ENCODE data around the gene TRPV4. TPM values are rescaled to one million over a fixed set of nuclear protein-coding genes. Genes with fewer than 3 reads are reported as not detected.
"Not testable (repeated sequence)": the region's sequence is repeated elsewhere in the genome, so short reads cannot be mapped to it uniquely, and the experiment has no call there.

Gene TRPV4
- polyA plus RNA-seq, 4 donors: 1.5 to 19.7 (median 10.0) TPM

DNA sequence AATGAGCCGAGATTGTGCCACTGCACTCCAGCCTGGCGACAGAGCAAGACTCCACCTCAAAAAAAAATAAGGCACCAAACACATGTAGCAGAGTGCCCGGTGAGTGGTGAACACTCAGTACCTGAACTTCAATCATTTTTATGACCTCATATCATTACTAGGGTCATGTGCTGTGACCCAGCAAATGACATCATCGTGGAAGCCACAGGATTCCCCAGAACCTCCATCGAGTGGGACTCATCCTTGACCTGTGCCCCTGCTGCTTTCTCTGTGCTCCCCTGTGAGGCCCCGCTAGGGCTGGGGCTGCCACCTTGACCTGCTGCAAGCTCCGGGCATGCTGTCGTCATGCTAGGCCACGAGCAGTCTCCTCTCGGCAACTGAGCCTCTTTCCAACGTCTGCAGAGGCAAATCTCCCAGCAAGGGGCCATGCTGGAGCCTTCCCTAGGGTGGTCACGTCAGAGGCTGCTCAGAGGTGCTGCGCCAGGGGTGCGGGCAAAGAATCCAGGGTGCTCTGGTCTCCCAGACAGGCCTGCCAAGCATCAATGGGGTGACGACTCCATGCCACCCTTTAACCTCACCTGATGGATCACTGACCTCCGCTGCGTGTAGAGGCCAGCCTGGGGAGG is 28.6 kb upstream of the TRPV4 start:
- DNase-seq (ENCODE audit: low read depth in 4 of 4, low spot score in 3 of 4): no peak

DNA sequence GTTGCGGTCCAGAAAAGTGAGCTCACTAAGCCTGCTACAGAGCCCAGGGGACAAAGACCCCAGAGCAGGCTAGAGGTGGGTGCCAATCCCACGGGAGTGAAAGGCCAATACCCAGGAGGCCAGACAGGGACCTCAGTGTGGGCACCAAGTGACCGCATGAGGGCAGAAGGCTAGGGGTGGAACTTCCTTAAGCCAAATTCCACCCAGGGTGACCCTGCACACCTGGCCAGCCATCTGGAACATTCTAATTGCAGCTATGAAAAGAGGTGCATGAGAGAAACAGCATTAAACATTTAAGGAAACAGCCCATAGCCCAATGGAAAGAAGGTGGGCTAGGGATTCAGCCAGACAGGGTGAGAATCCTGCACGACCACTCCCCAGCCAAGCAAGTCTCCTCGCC is 27.8 kb upstream of the TRPV4 start:
- DNase-seq (ENCODE audit: low read depth in 4 of 4, low spot score in 3 of 4): no peak

DNA sequence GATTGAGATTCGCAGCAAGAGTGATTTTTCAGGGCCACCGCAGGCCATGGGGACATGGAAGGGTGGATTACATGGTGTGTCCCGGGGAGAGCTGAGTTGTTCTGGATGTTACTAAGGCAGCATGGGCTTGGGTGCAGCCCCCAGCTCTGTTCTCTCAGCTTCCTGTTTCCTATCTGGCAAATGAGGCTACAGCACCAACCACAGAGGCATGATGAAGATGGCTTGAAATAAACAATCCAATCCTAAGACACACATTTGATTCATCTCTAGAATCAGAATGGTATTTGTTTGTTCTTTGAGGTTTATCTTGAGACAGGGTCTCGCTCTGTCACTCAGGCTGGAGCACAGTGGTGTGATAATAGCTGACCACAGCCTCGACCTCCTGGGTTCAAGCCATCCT is 25.6 kb upstream of the TRPV4 start:
- no peak for DNase-seq (ENCODE audit: low read depth in 4 of 4, low spot score in 3 of 4)

DNA sequence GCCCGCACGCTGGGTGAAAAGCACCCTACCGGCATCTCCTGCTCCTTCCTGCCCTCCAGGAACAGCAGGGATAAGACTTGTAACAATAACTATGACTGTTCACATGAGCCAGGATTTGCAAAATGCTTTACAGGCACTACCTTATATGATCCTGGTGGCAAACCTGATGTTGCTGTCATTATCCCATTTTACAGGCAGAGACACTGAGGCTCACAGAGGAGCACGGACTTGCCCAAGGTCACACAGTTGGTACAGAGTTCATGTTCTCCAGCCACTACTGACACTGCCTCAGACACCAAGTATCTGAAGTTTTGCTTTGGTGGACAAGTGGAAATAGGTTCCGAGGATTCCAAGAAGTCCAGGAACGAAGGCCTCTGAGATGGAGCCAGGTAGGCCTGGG is 24.5 kb upstream of the TRPV4 start:
- no peak for DNase-seq (ENCODE audit: low read depth in 4 of 4, low spot score in 3 of 4)

DNA sequence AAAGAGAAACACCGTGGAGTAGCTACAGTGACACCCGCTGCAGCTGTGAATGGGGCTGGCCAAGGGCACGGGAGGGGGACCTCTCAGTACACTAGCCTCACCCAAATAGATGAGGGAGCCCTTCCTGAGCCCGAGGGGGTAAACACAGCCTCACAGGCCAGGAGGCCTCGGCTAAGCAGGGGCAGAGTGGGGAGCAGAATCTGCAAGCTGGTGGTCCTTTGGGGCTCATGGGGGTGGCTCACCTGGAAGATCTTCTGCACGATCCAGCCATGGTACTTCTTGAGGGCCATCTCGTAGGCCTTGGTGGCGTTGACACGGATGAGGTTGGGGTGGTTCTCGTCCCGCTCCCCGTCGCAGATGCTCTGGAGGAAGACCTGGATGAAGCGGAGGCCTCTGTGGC is 22.2 kb upstream of the TRPV4 start:
- no peak for DNase-seq (ENCODE audit: low read depth in 4 of 4, low spot score in 3 of 4)

DNA sequence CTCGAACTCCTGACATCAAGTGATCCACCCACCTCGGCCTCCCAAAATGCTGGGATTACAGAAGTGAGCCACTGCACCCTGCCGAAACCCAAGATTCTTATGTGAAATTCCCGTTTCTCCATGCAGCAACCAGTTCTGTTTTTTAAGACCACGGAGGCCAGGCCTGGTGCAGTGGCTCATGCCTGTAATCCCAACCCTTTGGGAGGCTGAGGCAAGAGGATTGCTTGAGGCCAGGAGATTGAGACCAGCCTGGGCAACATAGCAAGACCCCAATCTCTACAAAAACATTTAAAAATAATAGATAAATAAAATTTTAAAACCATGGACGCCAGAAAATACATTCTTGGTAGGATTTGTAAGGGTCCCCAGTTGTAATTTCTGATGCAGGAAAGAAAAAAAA is 17.3 kb upstream of the TRPV4 start:
- DNase-seq (ENCODE audit: low read depth in 4 of 4, low spot score in 3 of 4): not testable (repeated sequence)

DNA sequence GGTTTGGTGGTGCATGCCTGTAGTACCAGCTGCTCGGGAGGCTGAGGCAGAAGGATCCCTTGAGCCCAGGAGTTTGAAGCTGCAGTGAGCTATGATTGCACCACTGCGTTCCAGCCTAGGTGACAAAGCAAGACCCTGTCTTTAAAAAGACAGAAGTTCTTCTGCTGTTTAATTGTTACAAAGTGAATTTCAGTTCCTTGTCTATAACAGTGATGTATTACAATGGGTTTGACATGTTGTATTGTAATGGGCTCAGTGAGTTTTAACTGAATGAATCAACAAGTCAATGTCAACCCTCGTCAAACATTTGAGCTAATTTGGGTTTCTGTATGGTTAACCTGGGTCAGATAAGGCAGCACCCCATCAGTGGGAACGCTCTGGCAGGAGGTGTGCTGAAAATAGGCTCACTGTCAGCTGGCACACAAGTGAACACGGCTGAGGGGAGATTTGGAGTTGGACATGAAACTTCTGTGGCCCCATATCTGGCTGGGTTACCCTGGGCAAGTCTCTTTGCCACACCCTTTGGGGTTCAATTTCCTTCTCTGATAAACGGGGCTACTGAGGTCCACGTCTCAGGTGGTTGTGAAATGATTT is 14.0 kb upstream of the TRPV4 start:
- DNase-seq (ENCODE audit: low read depth in 4 of 4, low spot score in 3 of 4): no peak

DNA sequence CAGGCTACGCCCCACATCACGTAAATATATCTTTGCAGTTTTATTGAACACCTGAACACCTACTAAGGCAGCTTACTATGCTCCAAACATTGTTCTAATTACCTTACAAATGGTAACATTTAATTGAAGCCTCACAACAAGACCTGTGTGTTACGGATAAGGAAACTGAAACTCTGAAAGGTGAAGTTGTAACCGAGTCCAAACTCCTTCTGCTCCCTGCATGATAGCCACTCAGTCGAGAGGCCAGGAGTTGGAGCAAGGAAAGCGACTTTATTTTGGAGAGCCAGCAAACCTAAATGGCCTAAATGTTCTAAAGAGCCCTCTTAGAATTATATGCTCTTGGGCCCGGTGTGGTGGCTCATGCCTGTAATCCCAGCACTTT is 12.6 kb upstream of the TRPV4 start:
- no peak for DNase-seq (ENCODE audit: low read depth in 4 of 4, low spot score in 3 of 4)

DNA sequence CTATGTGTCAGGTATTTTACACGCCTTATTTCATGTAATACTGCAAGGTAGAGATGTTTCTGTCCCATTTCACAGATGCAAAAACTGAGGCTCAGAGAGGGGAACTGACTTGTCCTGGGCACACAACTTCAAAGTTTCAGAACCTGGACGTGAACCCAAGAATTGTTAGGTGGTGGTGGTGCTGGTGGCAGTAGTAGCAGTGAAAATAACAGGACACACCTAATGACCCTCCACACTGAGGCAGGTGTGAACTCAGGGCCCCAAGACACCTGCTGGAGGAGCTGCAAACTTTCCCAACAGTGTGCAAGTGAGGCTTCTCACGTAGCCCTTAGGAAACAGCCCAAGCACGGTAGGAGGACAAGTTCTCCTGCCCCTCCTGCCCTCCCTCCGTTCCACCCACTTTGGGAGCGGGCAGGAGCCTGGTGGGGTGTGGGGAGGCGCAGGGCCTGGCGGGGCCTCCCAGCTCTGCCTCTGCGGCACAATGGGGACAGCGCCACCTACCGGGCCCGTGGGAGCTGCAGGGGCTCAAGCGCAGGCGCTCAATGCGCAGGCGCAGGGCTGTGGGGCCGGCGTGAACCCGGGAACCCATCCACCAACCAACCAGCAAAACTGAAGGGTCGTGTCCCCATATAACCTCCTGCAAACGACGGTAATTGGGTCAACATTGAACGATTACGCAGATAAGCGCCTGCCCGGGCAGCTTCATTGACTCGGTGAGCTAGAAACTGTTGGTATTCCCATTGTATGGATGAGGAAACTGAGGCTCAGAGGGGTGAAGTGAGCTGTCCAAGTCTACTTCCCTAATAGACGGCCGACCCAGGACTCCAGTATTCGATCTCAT is 12.0 kb upstream of the TRPV4 start:
- DNase-seq (ENCODE audit: low read depth in 4 of 4, low spot score in 3 of 4): peak in 1 of 4 donors; percentile 61

DNA sequence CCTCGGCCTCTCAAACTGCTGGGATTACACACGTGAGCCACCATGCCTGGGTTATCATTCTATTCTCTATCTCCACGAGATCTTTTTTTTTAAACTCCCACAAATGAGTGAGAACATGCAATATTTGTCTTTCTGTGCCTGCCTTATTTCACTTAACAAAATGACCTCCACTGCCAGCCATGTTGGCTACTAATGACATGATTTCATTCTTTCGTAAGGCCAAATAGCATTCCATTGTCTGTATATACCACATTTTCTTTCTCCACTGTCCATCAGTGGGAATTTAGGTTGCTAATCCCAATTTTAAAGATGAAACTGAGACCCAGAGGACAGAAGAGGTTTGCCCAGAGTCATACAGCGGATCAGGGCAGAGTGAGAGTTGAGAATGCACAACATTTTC is 10.9 kb upstream of the TRPV4 start:
- no peak for DNase-seq (ENCODE audit: low read depth in 4 of 4, low spot score in 3 of 4)

DNA sequence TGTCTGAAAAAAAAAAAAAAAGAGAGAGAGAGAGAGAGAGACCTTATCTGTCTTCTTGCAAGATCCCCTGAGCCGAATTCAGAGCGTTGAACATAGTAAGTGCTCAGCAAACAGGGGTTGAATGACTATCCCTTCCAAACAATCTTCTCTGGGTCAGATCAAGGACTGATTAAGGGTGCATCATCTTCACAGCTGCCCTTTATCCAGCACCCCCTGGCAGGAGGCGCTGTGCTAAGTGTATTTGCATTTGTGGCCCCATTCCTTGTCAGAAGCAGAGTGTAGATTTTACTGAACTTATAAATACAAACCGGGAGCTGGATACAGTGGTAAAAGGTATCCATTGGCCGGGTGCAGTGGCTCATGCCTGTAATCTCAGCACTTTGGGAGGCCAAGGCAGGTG is 8.8 kb upstream of the TRPV4 start:
- no peak for DNase-seq (ENCODE audit: low read depth in 4 of 4, low spot score in 3 of 4)

DNA sequence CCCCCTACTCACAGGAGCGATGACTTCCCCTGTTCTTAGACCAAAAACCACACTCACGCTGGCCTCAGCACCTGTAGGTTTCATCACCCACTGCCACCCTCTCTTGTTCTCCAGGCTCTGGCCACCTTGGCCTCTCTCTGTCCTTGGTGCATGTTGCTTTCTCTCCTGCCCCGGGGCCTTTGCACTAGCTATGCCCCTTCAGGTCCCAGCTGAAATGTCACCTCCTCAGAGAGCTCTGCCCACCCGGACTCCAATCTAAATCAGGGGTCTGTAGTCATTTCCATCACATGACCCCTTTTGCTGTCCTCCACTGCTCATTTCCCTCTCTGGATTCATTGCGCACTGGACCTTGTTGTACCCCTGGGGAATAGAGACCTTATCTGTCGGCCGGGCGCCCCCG is 8.2 kb upstream of the TRPV4 start:
- DNase-seq (ENCODE audit: low read depth in 4 of 4, low spot score in 3 of 4): no peak

DNA sequence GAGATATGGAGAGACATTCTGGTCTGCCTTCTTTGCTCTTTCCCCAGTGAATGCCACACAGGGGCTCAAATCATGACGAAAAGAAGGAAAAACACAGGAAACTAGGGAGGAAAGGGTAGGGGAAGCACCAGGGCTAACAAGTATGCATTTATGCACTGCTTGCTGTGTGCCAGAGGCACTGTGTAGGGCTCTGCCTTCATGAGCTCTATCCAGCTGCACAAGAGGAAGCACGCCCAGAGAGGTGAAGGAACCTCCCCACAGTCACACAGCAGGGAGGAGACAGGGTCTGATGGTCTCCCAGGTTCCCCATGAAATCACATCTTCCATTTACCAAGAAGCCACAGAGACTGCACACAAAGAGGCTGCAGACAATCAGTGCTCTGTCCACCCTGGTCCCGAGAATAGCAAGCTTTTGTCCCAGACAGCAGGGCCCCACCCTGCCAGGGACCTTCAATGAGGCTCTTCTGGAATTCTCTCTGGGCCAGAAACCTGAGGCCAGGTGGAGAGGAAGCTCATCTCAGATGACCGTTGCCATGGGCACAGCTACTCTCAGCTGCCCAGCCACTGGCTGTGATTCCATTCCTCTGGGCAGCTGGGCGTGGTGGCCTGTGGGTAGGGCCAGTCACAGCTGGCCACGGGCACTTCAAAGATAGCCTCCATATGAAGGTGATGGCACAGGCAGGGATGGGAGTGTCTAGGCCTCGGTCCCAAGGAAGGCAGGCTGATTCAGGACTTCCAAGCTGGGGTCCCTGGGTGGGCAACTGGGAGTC is 7.3 kb upstream of the TRPV4 start:
- peak in 1 of 4 donors; percentile 56 for DNase-seq (ENCODE audit: low read depth in 4 of 4, low spot score in 3 of 4)

DNA sequence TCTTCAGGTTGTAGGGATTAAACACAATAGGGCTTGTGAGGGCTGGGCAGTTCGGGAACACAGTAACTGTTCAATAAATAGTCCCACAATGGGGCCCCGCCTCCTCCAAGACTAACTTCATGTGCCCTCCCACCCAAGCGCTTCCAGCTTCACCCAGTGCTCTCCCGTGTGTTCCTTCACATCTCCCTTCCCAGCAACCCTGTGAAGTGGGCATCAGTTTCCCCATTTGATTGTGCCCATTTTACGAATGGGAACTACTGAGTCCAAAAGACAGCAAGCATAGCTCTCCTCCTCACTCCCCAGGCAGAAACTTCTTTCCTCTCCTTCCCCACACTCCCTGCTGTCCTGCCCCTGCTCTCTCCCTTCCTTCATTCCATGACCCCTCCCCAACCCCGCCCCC is 6.2 kb upstream of the TRPV4 start:
- DNase-seq (ENCODE audit: low read depth in 4 of 4, low spot score in 3 of 4): no peak

DNA sequence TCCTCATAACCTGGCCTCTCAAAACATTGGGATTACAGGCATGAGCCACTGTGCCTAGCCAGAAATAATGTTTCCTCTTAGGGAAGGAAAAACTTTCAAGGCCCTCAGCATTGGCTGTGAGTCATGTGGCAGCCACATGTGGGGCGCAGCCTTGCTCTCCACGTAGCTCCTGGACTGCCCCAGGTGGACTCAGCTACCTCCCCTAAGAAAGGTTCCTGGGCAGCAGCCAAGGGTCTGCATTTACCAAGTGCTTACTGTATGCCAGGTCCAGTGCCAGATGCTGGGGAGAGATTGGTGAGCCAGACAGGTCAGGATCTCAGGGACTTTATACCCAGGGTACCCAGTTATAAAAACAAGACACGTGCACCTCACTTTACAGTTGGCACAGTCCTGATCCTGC is 3.7 kb upstream of the TRPV4 start:
- DNase-seq (ENCODE audit: low read depth in 4 of 4, low spot score in 3 of 4): no peak

DNA sequence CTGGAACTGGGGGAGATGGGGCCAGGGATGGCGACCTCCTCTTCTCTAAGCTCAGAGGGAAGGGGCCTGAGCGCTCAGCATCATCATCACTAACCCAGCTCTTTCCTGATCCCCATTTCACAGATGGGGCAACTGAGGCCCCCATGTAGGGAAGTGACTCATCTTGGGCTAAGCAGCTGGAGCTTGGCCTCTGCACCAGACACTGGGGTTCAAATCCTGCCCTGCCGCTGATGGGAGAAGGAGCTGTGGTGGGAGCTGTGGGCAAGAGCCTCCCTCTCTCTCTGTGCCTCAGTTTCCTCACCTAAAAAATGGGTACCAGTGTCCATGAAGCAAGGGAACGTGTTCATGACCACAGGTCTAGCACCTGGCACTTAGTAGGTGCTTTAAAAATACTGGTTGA is 2.6 kb upstream of the TRPV4 start:
- DNase-seq (ENCODE audit: low read depth in 4 of 4, low spot score in 3 of 4): no peak

DNA sequence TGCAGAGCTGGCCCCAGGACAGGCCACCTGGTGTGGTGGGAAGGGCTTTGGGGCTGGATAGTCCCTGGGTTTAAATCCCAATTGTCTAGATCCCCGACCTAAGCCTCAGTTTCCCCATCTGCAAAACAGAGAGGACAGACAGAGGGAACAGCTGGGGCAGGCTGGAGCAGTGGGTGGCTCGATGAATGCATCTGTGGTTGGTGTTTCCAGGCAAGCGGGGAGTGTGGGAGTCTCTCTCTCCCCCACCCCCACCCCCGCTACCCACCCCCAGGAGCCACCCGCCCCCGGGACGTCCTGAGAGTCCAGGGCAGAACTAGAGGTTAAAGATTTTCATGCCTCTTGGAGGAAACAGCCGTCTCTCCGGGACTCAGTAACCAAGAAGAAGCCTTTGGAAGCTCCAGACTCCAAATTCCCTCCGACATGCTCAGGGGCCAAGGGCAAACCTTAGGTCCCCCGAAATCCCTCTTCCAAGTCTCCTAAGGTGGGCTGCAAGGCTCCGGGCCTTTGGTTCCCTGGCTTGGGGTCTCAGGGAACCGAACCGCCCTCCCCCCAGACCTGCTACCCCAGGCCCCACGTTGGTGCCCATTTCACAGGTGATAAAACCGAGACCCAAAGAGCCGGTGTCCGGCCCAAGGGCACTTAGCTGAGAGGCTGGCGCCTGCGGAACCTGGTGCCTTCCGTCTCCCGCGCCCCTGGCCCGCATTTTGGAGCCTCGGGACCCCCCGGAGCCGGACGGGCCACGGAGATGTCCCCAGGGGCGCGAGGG is 474 bp downstream of the TRPV4 start:
- DNase-seq (ENCODE audit: low read depth in 4 of 4, low spot score in 3 of 4): no peak

DNA sequence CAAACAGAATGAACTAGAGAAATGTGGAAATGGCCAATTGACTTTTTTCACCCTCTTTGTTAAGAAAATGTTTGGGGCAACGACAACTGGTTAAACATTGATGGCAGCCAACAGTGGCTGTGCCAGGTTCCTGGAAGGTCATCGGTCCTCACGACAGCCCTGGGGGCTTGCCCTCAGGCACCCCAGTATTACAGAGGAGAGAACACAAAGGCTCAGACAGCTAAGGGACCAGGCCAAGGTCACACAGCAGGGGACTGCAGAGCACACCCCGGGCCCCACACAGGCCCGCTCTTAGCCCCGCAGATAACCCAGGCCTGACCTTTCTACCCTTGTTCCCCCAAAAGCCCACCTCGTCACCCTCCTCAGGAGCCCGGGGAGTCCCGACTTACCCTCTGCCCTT is 1.3 kb downstream of the TRPV4 start:
- DNase-seq (ENCODE audit: low read depth in 4 of 4, low spot score in 3 of 4): no peak

DNA sequence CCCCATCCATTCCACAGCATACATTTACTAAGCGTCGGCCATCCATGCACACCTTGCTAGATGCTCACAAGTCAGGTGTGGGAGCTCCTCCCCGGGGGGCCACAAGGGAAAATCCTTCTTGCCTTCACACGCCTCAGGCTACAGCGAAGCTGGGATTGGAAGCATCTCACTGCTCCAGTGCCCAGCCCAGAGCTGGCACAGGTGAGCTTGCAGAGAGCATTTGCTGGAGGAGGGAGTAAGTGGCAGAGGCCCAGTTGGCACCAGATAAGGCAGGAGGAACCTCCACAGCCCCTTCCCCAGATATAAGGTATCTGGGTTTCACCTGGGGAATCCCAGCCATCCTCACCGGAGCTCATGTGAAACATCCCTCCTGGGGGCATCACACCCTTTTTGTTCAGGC is 1.8 kb downstream of the TRPV4 start:
- DNase-seq (ENCODE audit: low read depth in 4 of 4, low spot score in 3 of 4): no peak

DNA sequence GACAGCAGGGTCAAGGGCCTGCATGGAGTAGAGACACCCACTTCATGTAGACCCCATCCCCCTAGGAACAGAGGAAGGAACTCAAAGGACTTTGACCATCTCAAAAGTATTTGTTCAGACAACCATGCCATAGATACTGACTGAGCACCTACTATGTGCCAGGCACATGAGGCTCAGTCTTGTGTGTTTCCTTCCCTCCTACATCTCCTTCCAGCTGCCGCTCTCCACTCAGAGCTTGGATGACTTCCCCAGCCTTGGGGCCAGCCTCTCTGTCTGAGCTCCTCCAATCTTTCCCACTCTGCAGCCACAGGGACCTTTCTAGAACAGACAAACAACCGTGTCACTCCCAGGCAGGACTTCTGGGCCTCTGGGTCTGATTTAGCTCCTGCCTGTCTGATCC is 2.5 kb downstream of the TRPV4 start:
- DNase-seq (ENCODE audit: low read depth in 4 of 4, low spot score in 3 of 4): no peak

DNA sequence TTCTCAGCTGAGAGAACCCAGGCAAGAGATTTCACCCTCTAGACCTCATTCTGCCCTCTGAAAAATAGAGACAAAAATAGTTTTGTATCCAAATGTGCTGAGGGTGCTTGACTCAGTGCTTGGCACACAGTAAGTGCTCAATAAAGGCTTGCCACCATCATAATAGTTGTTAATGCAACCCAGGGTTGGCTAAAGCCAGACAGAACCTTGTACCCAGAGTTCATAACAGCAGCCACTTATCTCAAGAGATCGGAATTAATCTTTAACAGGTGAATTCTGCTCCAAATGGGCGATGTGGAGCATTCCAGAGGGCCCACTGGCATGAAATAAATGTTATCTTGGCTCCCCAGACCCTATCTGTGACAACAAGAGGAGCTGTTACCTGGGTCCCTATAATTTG is 2.9 kb downstream of the TRPV4 start:
- no peak for DNase-seq (ENCODE audit: low read depth in 4 of 4, low spot score in 3 of 4)
